Lung (tissue), 12 donors: ENCODE results near the gene EPHA4. TPM values are rescaled to one million over a fixed set of nuclear protein-coding genes. Genes with fewer than 3 reads are reported as not detected.

ENCODE experiments used
- ATAC-seq: fragments of 200-7000 bp; cut with Tn5 transposase; one replicate; pipeline ENCODE4 v1.9.1; 2020; ENCODE audit warnings: moderate number of reproducible peaks; ENCODE audit not compliant: insufficient read depth, low FRiP score
- DNase-seq, 3 donors: peaks; one replicate each; pipeline ENCODE4 v3.0.0-alpha.2; 2013 to 2017
- H3K27ac ChIP-seq, 2 donors: one replicate each; pipeline ENCODE4 v1.5.1; 2013; ENCODE audit warnings: mild to moderate bottlenecking in 2 of 2, moderate library complexity in 2 of 2, control low read depth in 1 of 2, inconsistent platforms in 1 of 2, low read depth in 1 of 2, low read length in 1 of 2
- H3K27me3 ChIP-seq, 3 donors: one replicate each; pipeline ENCODE4 v1.5.1; 2013; ENCODE audit warnings: low read length in 2 of 3; ENCODE audit not compliant: control insufficient read depth in 3 of 3, insufficient read depth in 3 of 3
- H3K36me3 ChIP-seq, 4 donors: one replicate each; pipeline ENCODE4 v1.5.1; 2013; ENCODE audit warnings: low read length in 4 of 4, mild to moderate bottlenecking in 1 of 4, moderate library complexity in 1 of 4; ENCODE audit not compliant: control insufficient read depth in 4 of 4, insufficient read depth in 4 of 4
- H3K4me1 ChIP-seq, 5 donors: one replicate each; pipeline ENCODE4 v1.5.1; 2013; ENCODE audit warnings: low read length in 5 of 5, mild to moderate bottlenecking in 2 of 5, moderate library complexity in 1 of 5; ENCODE audit not compliant: control insufficient read depth in 5 of 5, insufficient read depth in 5 of 5
- H3K4me3 ChIP-seq: one replicate; pipeline ENCODE4 v1.5.1; 2013; ENCODE audit warnings: mild to moderate bottlenecking, control low read depth, moderate library complexity
- H3K9ac ChIP-seq, 2 donors: one replicate each; pipeline ENCODE4 v1.5.1; 2013; ENCODE audit warnings: low read length in 2 of 2, control low read depth in 1 of 2; ENCODE audit not compliant: insufficient read depth in 1 of 2
- H3K9me3 ChIP-seq, 4 donors: one replicate each; pipeline ENCODE4 v1.5.1; 2013; ENCODE audit warnings: low read length in 3 of 4, mild to moderate bottlenecking in 1 of 4, moderate library complexity in 1 of 4; ENCODE audit not compliant: control insufficient read depth in 4 of 4, insufficient read depth in 3 of 4
- WGBS, 2 donors: extraction: QIAGEN DNeasy Blood & Tissue Kit; methylation state at CpG; one replicate each; pipeline ENCODE4 v1.1.7; 2013; 5-methylcytosine and 5-hydroxymethylcytosine counted together
- polyA plus RNA-seq, 2 donors: library from polyadenylated mRNA; stranded (reverse); fragments of 200-250 nt; gene quantifications; one replicate each; pipeline ENCODE4 v1.2.1, GENCODE V29; 2013
- total RNA-seq, 2 donors: library from RNA; depleted of rRNA in 1 of 2; stranded (reverse); fragments of >200 nt in 1 of 2; gene quantifications; one replicate each; pipeline ENCODE4 v1.2.1, GENCODE V29; 2014 to 2021
- TF ChIP-seq, protein P1 (sequence below): IDR thresholded peaks from 2 replicates; pipeline ENCODE4 v1.5.1; 2012; ENCODE audit warnings: mild to moderate bottlenecking; ENCODE audit errors: control extremely low read depth, extremely low read depth
- donor health status: control.
- donor health status: control.
- donor health status: Bipolar disorder and iron deficiency.
- donor health status: healthy.
- donor health status: DM: yes; HTN: yes; CAD: no.

Gene EPHA4
- total and polyA plus RNA-seq, 4 donors = 2.5 to 28.8 (median 14.7) TPM

DNA sequence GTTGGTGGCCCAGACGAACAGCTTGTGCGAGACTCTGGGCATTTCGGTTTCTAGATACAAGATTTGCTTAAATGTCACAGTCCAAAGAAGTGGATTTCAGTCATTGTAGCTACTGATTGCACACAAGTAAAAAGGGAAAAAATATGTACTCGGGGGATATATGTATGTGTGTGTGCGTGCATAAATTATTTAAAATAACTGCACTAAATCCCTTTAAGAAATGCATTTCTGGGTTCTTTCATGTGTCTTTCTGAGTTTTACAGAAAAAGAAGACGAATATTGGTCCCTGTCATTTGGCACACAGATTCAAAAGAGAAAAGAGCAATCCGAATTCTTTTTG lies 2.1 kb upstream of the EPHA4 start:
- Histone ChIP-seq H3K27ac (no peak overlapping the region), H3K36me3 (no peaks in the 10 kb centered on the region), H3K9ac (peak overlapping the region; percentile 52 to 90), H3K4me3 (no peak overlapping the region), H3K27me3 (no peaks in the 10 kb centered on the region), H3K4me1 (peaks cover 0 to 12% (median 7%) of the 10 kb centered on the region in 5 donors), H3K9me3 (no peaks in the 10 kb centered on the region)
- TF ChIP-seq, protein P1, sequence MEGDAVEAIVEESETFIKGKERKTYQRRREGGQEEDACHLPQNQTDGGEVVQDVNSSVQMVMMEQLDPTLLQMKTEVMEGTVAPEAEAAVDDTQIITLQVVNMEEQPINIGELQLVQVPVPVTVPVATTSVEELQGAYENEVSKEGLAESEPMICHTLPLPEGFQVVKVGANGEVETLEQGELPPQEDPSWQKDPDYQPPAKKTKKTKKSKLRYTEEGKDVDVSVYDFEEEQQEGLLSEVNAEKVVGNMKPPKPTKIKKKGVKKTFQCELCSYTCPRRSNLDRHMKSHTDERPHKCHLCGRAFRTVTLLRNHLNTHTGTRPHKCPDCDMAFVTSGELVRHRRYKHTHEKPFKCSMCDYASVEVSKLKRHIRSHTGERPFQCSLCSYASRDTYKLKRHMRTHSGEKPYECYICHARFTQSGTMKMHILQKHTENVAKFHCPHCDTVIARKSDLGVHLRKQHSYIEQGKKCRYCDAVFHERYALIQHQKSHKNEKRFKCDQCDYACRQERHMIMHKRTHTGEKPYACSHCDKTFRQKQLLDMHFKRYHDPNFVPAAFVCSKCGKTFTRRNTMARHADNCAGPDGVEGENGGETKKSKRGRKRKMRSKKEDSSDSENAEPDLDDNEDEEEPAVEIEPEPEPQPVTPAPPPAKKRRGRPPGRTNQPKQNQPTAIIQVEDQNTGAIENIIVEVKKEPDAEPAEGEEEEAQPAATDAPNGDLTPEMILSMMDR = no peak
- ATAC-seq (no peak), DNase-seq (no peak)
- 14 to 16% methylated on average over 7 of the region's 7 CpGs for WGBS, 2 donors

DNA sequence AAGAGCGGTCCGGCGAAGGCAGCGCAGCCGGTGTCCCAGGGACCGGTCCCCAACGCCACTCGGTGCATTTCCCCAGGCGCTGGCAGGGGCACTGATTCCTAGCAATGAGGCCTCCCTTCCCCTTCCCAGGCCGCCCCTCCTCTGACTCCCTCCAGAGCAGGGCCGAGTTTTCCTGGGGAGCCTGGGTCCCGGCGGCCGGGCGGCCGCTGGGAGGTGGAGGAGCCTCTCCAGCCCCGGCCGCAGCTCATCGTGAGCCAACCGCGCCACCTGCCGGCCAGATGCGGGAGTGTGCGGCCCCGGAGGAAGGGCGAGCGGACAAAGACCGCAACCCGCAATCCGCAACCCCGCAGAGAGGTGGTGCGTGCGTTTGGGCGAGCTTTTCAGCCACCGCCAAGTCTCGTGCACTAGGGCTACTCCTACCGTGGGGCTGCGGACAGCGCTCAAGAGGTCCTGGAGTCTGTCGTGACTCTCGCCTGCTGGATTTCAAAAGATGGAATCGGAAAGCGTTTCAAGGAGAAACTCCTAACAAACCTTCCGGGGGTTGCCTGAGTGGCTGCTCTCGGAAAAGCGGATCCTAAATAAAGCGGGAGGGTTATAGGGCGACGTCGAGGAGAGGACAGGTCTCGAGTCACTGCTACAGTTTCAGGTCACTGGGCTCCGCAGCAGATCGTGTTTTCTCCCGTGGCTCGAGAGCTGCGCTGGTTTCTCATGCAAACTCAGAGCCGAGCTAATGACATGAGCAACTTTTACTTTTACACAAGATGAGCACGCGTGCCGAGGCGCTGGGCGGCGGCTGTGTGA lies 1.5 kb upstream of the EPHA4 start:
- TF ChIP-seq, protein P1 = peak; percentile 94
- no peaks in the 10 kb centered on the region for H3K27me3 ChIP-seq
- peak overlapping the region; percentile 52 to 90 for H3K9ac ChIP-seq
- H3K4me1 ChIP-seq = peaks cover 0 to 12% (median 10%) of the 10 kb centered on the region in 5 donors
- 1% methylated on average over 56 to 63 of the region's 63 CpGs for whole genome bisulfite sequencing, 2 donors
- peak; percentile 93 to 94 (median 94) for DNase-seq
- H3K9me3 ChIP-seq = no peaks in the 10 kb centered on the region
- no peaks in the 10 kb centered on the region for H3K36me3 ChIP-seq
- ATAC-seq = peak; percentile 90
- H3K4me3 ChIP-seq = peak overlapping the region; percentile 49
- peak overlapping the region; percentile 70 to 78 for H3K27ac ChIP-seq

DNA sequence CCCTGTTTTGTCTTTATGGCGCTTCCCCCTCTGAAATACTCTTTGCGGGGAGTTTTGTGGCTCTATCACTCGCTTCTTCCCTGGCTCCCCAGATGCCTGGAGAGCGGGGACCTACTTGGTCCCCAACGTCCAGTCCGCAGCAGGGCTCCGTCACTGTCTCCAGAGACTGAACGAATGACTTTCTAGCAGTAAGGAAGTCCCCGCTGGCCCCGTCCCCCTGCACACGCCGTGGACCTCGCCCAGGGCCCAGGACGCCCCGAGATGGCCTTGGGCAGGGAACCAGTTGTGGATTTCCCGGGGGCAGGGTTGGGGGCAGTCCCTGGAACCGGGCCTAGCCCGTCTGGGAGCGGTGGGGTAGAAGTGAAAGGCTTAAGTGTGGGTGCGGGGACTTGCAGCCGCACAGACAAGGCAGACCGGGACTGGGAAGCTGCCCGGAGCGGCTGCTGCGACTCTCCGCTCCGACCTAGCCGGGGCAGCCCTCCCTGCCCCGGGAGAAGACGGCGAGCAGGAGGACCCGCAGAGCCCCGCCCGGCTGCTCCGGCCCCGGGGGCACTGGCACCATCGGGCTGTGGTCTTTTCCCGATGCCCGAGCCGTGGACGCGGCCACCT lies 821 bp upstream of the EPHA4 start:
- WGBS, 2 donors = 0 to 1% methylated on average over 26 to 42 of the region's 42 CpGs
- ATAC-seq (peak; percentile 29), DNase-seq (peak; percentile 76 to 83 (median 78))
- Histone ChIP-seq H3K4me3 (peak overlapping the region; percentile 49), H3K27ac (peak overlapping the region; percentile 70 to 78), H3K9ac (peak overlapping the region; percentile 61 to 82), H3K36me3 (peaks cover 0 to 1% (median 0%) of the 10 kb centered on the region in 4 donors), H3K27me3 (no peaks in the 10 kb centered on the region), H3K4me1 (peaks cover 0 to 12% (median 11%) of the 10 kb centered on the region in 5 donors), H3K9me3 (no peaks in the 10 kb centered on the region)
- TF ChIP-seq, protein P1 = no peak
